Measurements from ENCODE around the gene DNER.

Gene DNER

GRCh38 chr2:229319558-229319957 is 394.8 kb downstream of the DNER start:
- no peak for DNase-seq (ENCODE audit: low read depth)
- TF ChIP-seq CTCF (conservative IDR thresholded peaks at IDR 0.05; ENCODE audit: low read length) = no peak
- H3K4me3 ChIP-seq (ENCODE audit: low read length) = no peak overlapping the region

DNA sequence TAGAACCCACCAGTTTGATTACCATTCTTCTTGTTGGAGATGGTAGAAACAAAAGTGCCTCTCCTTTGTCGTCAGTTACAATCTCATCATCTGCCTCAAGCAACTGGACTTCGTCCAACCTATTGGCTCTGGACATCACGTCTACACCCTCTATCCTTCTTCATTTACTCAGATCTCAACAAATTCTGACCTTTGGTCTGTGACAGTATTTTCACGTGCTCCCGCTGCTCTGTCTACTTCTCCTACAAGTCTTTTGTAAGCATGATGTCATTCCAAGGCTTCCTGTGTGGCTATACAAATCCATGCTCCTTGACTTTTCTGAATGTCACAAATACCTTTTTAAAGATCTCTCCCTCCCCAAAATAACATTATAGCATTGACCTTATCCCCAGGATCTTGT is 400.2 kb downstream of the DNER start:
- DNase-seq (ENCODE audit: low read depth) = no peak
- TF ChIP-seq CTCF (conservative IDR thresholded peaks at IDR 0.05; ENCODE audit: low read length) = no peak
- H3K4me3 ChIP-seq (ENCODE audit: low read length) = no peak overlapping the region

DNA sequence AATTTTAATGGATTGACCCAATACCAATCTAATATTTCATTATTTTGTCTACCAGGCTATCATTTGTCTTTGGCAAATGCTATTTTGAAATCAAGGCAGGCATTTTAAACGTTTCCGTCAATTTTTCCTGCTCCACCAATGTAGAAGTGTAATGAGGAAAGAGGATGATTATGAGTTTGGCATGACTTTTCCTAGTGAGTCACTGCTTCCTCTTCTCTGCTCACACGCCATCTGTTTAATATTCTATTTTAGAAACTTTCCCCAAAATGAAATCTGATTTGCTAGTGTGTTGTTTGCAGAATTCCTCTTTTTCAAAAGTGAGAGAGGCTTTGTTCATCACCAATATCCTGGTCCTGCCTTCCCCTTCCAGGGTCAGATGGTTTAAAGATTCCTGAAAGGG is 400.8 kb downstream of the DNER start:
- no peak for TF ChIP-seq CTCF (conservative IDR thresholded peaks at IDR 0.05; ENCODE audit: low read length)
- DNase-seq (ENCODE audit: low read depth) = peak; percentile 68
- H3K4me3 ChIP-seq (ENCODE audit: low read length) = no peak overlapping the region
